Caco-2 (cell line): ENCODE results near the gene SPTB. TPM values are rescaled to one million over a fixed set of nuclear protein-coding genes. Genes with fewer than 3 reads are reported as not detected.

ENCODE experiments used
- BruUV-seq: library from RNA; stranded (reverse); fragments of 400-500 nt; replicated peaks from 2 replicates; lab custom pipeline; 2021; lab: Mats Ljungman, UMichigan
- CTCF ChIA-PET: fragments of 300-600 bp; sonication (Branson Sonifier 250); formaldehyde crosslinking; loops from one replicate; lab custom pipeline; 2022; ENCODE audit warnings: antibody characterized with exemption; lab: Charles Lee
- POLR2A ChIA-PET: fragments of 300-600 bp; sonication (Branson Sonifier 250); formaldehyde crosslinking; loops from one replicate; lab custom pipeline; 2022; ENCODE audit warnings: antibody characterized with exemption; lab: Charles Lee
- DNase-seq, 2 experiments: peaks; one replicate each; pipeline versions ENCODE4 v3.0.0 to v3.0.0-alpha.2; 2020 to 2022
- H3K27me3 ChIP-seq: replicated peaks from 2 replicates; pipeline ENCODE4 v1.6.0; 2011; ENCODE audit warnings: low read length; ENCODE audit not compliant: control insufficient read depth, insufficient read depth
- H3K36me3 ChIP-seq: 2 replicates; pipeline ENCODE4 v1.5.1; 2011; ENCODE audit warnings: low read length; ENCODE audit not compliant: control insufficient read depth, insufficient read depth
- H3K4me1 ChIP-seq: fragments of 250-450 bp; sonication (Bioruptor Pico); 2 replicates; pipeline ENCODE4 v1.5.1; 2020; ENCODE audit warnings: mild to moderate bottlenecking
- H3K4me3 ChIP-seq: 2 replicates; pipeline ENCODE4 v1.5.1; 2011; ENCODE audit warnings: low read depth, mild to moderate bottlenecking, control low read depth, low read length
- H3K9me3 ChIP-seq: fragments of 250-450 bp; sonication (Bioruptor Pico); 2 replicates; pipeline ENCODE4 v1.5.1; 2020; ENCODE audit warnings: mild to moderate bottlenecking, moderate library complexity
- H3K27ac Mint-ChIP-seq: one replicate; pipeline ENCODE4 v1.8.0; 2022; ENCODE audit warnings: mixed read lengths; ENCODE audit not compliant: unreplicated experiment
- H3K27me3 Mint-ChIP-seq: one replicate; pipeline ENCODE4 v1.8.0; 2022; ENCODE audit warnings: mixed read lengths; ENCODE audit not compliant: insufficient read depth, unreplicated experiment
- H3K36me3 Mint-ChIP-seq: one replicate; pipeline ENCODE4 v1.8.0; 2022; ENCODE audit warnings: mild to moderate bottlenecking, mixed read lengths; ENCODE audit not compliant: insufficient read depth, unreplicated experiment
- H3K4me1 Mint-ChIP-seq: one replicate; pipeline ENCODE4 v1.8.0; 2022; ENCODE audit warnings: low read depth, mixed read lengths; ENCODE audit not compliant: unreplicated experiment
- H3K4me3 Mint-ChIP-seq: one replicate; pipeline ENCODE4 v1.8.0; 2022; ENCODE audit warnings: mild to moderate bottlenecking, moderate library complexity, mixed read lengths; ENCODE audit not compliant: unreplicated experiment
- H3K9me3 Mint-ChIP-seq: one replicate; pipeline ENCODE4 v1.8.0; 2022; ENCODE audit warnings: mixed read lengths; ENCODE audit not compliant: unreplicated experiment
- intact Hi-C: fragments of 100-400 bp; cut with micrococcal nuclease; formaldehyde crosslinking; loops from one replicate; pipeline ENCODE4 v1.10.0; 2022; ENCODE audit not compliant: unreplicated experiment
- total RNA-seq: library from RNA; stranded (reverse); gene quantifications from 2 replicates; pipeline ENCODE4 v1.2.3, GENCODE V29; 2022
- TF ChIP-seq, protein P1 (sequence below), 2 experiments: fragments of 200-600 bp in 1 of 2; IDR thresholded peaks; 1 replicate in 1 of 2; 2 replicates in 1 of 2; pipeline versions ENCODE4 v1.5.1 to v1.8.0; 2011 to 2022; ENCODE audit warnings: antibody characterized with exemption in 1 of 2, control low read depth in 1 of 2, inconsistent platforms in 1 of 2, low read depth in 1 of 2, low read length in 1 of 2, mild to moderate bottlenecking in 1 of 2, moderate library complexity in 1 of 2; ENCODE audit not compliant: insufficient read depth in 1 of 2, severe bottlenecking in 1 of 2, unreplicated experiment in 1 of 2

Gene SPTB
- total RNA-seq, 1 experiment from 2014 or later, result 1.7 TPM

- ChIA-PET POLR2A (no interaction called here), CTCF (no interaction called here)
Observed at GRCh38 chr14:64722842-64723447, 156.8 kb downstream of the SPTB start.

DNA sequence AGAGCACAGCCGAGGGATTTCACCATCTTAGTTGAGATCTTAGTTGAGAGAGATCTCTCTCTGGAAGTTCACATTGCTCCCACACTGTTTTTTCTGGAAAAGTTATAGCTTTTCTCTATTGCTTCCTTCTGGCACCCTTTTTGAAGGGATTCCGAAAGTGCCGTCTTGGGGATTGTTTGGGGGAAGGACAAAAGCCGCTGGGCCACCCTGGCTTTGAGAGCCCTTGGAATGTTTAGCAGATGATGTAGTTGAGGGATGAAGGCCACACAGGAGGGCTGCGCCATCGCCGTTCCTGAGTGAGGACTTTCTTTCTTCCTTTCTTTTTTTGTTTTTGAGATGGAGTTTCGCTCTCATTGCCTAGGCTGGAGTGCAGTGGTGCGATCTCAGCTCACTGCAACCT lies 157.8 kb downstream of the SPTB start:
- H3K9me3 Mint-ChIP-seq, result no peaks in the 10 kb centered on the region
- TF ChIP-seq, protein P1, sequence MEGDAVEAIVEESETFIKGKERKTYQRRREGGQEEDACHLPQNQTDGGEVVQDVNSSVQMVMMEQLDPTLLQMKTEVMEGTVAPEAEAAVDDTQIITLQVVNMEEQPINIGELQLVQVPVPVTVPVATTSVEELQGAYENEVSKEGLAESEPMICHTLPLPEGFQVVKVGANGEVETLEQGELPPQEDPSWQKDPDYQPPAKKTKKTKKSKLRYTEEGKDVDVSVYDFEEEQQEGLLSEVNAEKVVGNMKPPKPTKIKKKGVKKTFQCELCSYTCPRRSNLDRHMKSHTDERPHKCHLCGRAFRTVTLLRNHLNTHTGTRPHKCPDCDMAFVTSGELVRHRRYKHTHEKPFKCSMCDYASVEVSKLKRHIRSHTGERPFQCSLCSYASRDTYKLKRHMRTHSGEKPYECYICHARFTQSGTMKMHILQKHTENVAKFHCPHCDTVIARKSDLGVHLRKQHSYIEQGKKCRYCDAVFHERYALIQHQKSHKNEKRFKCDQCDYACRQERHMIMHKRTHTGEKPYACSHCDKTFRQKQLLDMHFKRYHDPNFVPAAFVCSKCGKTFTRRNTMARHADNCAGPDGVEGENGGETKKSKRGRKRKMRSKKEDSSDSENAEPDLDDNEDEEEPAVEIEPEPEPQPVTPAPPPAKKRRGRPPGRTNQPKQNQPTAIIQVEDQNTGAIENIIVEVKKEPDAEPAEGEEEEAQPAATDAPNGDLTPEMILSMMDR (IDR thresholded peaks at IDR 0.05; ENCODE audit: insufficient read depth in 1 of 2, low read depth in 1 of 2, low read length in 1 of 2, severe bottlenecking in 1 of 2, unreplicated experiment in 1 of 2), result no peak
- H3K27me3 Mint-ChIP-seq, result no peaks in the 10 kb centered on the region
- Histone ChIP-seq H3K9me3 (no peaks in the 10 kb centered on the region), H3K36me3 (no peaks in the 10 kb centered on the region; the same call in none of the 2 replicates), H3K27me3 (no peaks in the 10 kb centered on the region), H3K4me1 (peaks cover 92% of the 10 kb centered on the region), H3K4me3 (no peak overlapping the region)
- DNase-seq, result no peak
- intact Hi-C loops, result no loop called here
- no peak overlapping the region for H3K4me3 Mint-ChIP-seq
- peak overlapping the region; percentile 66 for H3K27ac Mint-ChIP-seq
- peaks cover 62% of the 10 kb centered on the region for H3K4me1 Mint-ChIP-seq
- H3K36me3 Mint-ChIP-seq, result peaks cover 50% of the 10 kb centered on the region
- POLR2A ChIA-PET, result no interaction called here
- CTCF ChIA-PET, result no interaction called here
- BruUV-seq, result no TSS peak

More at GRCh38 chr14:64722842-64723447, 156.8 kb downstream of the SPTB start:
- no peak overlapping the region for H3K4me3 Mint-ChIP-seq
- no peak overlapping the region for H3K4me3 ChIP-seq
- peaks cover under 1% of the 10 kb centered on the region for H3K36me3 ChIP-seq
- no peak for DNase-seq
- TF ChIP-seq, protein P1 (IDR thresholded peaks at IDR 0.05; ENCODE audit: insufficient read depth in 1 of 2, low read depth in 1 of 2, low read length in 1 of 2, severe bottlenecking in 1 of 2, unreplicated experiment in 1 of 2), result no peak
- no peaks in the 10 kb centered on the region for H3K27me3 ChIP-seq
- peaks cover 51% of the 10 kb centered on the region for H3K4me1 Mint-ChIP-seq
- intact Hi-C loops, result no loop called here
- H3K27me3 Mint-ChIP-seq, result no peaks in the 10 kb centered on the region
- peaks cover 84% of the 10 kb centered on the region for H3K4me1 ChIP-seq
- BruUV-seq, result no TSS peak
- H3K9me3 ChIP-seq, result no peaks in the 10 kb centered on the region
- no peak overlapping the region for H3K27ac Mint-ChIP-seq
- peaks cover 46% of the 10 kb centered on the region for H3K36me3 Mint-ChIP-seq
- no peaks in the 10 kb centered on the region for H3K9me3 Mint-ChIP-seq

GRCh38 chr14:64721391-64721791 lies 158.3 kb downstream of the SPTB start:
- Mint-ChIP-seq H3K27me3 (no peaks in the 10 kb centered on the region), H3K9me3 (no peaks in the 10 kb centered on the region), H3K36me3 (peaks cover 55% of the 10 kb centered on the region), H3K4me3 (no peak overlapping the region), H3K4me1 (peaks cover 67% of the 10 kb centered on the region), H3K27ac (peak overlapping the region; percentile 66)
- ChIA-PET CTCF (no interaction called here), POLR2A (no interaction called here)
- intact Hi-C loops, result no loop called here
- BruUV-seq, result no TSS peak
- Histone ChIP-seq H3K36me3 (no peaks in the 10 kb centered on the region; the same call in 1 of the 2 replicates), H3K4me3 (no peak overlapping the region), H3K4me1 (peaks cover 92% of the 10 kb centered on the region), H3K27me3 (no peaks in the 10 kb centered on the region), H3K9me3 (no peaks in the 10 kb centered on the region)
- no peak for DNase-seq
- TF ChIP-seq, protein P1 (IDR thresholded peaks at IDR 0.05; ENCODE audit: insufficient read depth in 1 of 2, low read depth in 1 of 2, low read length in 1 of 2, severe bottlenecking in 1 of 2, unreplicated experiment in 1 of 2), result no peak
